ENCODE data around the gene MCFD2. TPM values are rescaled to one million over a fixed set of nuclear protein-coding genes. Genes with fewer than 3 reads are reported as not detected.

The MCFD2 gene
- total and polyA plus RNA-seq, 2 experiments from 2014 or later: 161 to 196 TPM

- no peak overlapping the region for H3K4me3 ChIP-seq
- H3K36me3 ChIP-seq (replicated peaks; ENCODE audit: insufficient read depth, low read depth): no peaks in the 10 kb centered on the region
- WGBS (ENCODE audit: low lambda C conversion rate, missing lambda C conversion rate): 97% methylated on average over 17 of the region's 17 CpGs
- no peaks in the 10 kb centered on the region for H3K27me3 ChIP-seq
- H3K4me1 ChIP-seq (ENCODE audit: insufficient read depth): no peaks in the 10 kb centered on the region
- no peaks in the 10 kb centered on the region for H3K79me2 ChIP-seq
- TF ChIP-seq, protein P1, sequence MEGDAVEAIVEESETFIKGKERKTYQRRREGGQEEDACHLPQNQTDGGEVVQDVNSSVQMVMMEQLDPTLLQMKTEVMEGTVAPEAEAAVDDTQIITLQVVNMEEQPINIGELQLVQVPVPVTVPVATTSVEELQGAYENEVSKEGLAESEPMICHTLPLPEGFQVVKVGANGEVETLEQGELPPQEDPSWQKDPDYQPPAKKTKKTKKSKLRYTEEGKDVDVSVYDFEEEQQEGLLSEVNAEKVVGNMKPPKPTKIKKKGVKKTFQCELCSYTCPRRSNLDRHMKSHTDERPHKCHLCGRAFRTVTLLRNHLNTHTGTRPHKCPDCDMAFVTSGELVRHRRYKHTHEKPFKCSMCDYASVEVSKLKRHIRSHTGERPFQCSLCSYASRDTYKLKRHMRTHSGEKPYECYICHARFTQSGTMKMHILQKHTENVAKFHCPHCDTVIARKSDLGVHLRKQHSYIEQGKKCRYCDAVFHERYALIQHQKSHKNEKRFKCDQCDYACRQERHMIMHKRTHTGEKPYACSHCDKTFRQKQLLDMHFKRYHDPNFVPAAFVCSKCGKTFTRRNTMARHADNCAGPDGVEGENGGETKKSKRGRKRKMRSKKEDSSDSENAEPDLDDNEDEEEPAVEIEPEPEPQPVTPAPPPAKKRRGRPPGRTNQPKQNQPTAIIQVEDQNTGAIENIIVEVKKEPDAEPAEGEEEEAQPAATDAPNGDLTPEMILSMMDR (IDR thresholded peaks at IDR 0.05; ENCODE audit: poor library complexity): no peak
- TF ChIP-seq EZH2phosphoT487 (IDR thresholded peaks at IDR 0.05; ENCODE audit: low read depth, severe bottlenecking, unreplicated experiment): no peak
- no peaks in the 10 kb centered on the region for H3K9me3 ChIP-seq (ENCODE audit: low read depth)
- no peak overlapping the region for H3K27ac ChIP-seq
- H4K20me1 ChIP-seq (ENCODE audit: insufficient read depth, poor library complexity, severe bottlenecking): no peaks in the 10 kb centered on the region
- H3K4me2 ChIP-seq: no peak overlapping the region
- H3K9me2 ChIP-seq (replicated peaks; ENCODE audit: insufficient read depth): no peaks in the 10 kb centered on the region
- H2AFZ ChIP-seq: no peak overlapping the region
- no peak for DNase-seq (ENCODE audit: low spot score)
These were observed 16.6 kb downstream of the MCFD2 start for GRCh38 chr2:46899053-46899452.

DNA sequence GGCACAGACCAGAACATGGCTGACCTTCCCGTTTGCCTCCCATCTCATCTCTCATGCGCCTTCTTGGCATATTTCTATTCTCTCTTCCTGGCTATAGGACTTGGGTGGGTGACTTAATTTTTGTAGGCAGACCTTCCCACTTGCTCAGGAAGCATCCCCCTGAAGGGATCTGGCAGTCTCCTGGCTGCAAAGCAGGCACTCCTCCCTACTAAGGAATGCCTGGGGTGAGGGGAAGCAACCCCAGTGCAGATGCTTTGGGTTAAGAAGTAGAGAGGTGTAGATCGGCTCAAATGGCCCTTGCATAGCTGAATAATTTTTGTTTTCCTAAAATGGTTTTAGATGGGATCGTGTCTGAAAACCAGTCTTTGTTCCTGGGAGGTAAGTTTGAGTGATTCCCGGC lies 17.6 kb downstream of the MCFD2 start:
- Histone ChIP-seq H3K27me3 (no peaks in the 10 kb centered on the region), H3K27ac (no peak overlapping the region), H3K4me2 (no peak overlapping the region), H3K4me3 (no peak overlapping the region), H3K9me2 (replicated peaks; ENCODE audit: insufficient read depth) (no peaks in the 10 kb centered on the region), H3K4me1 (ENCODE audit: insufficient read depth) (no peaks in the 10 kb centered on the region), H2AFZ (no peak overlapping the region), H4K20me1 (ENCODE audit: insufficient read depth, poor library complexity, severe bottlenecking) (no peaks in the 10 kb centered on the region), H3K79me2 (no peaks in the 10 kb centered on the region), H3K9me3 (ENCODE audit: low read depth) (no peaks in the 10 kb centered on the region), H3K36me3 (replicated peaks; ENCODE audit: insufficient read depth, low read depth) (no peaks in the 10 kb centered on the region)
- 88% methylated on average over 5 of the region's 5 CpGs for WGBS (ENCODE audit: low lambda C conversion rate, missing lambda C conversion rate)
- TF ChIP-seq, protein P1 (IDR thresholded peaks at IDR 0.05; ENCODE audit: poor library complexity): no peak
- no peak for TF ChIP-seq EZH2 (IDR thresholded peaks at IDR 0.05; ENCODE audit: borderline replicate concordance)
- TF ChIP-seq EZH2phosphoT487 (IDR thresholded peaks at IDR 0.05; ENCODE audit: low read depth, severe bottlenecking, unreplicated experiment): no peak
- no peak for DNase-seq (ENCODE audit: low spot score)

- H4K20me1 ChIP-seq (ENCODE audit: insufficient read depth, poor library complexity, severe bottlenecking): no peaks in the 10 kb centered on the region
- no peak overlapping the region for H3K27ac ChIP-seq
- H2AFZ ChIP-seq: no peak overlapping the region
- H3K4me2 ChIP-seq: no peak overlapping the region
- TF ChIP-seq, protein P1 (IDR thresholded peaks at IDR 0.05; ENCODE audit: poor library complexity): no peak
- TF ChIP-seq EZH2 (IDR thresholded peaks at IDR 0.05; ENCODE audit: borderline replicate concordance): no peak
- TF ChIP-seq EZH2phosphoT487 (IDR thresholded peaks at IDR 0.05; ENCODE audit: low read depth, severe bottlenecking, unreplicated experiment): no peak
- DNase-seq (ENCODE audit: low spot score): no peak
- no peaks in the 10 kb centered on the region for H3K9me2 ChIP-seq (replicated peaks; ENCODE audit: insufficient read depth)
- H3K79me2 ChIP-seq: no peaks in the 10 kb centered on the region
- 95% methylated on average over 3 of the region's 3 CpGs for WGBS (ENCODE audit: low lambda C conversion rate, missing lambda C conversion rate)
- no peak overlapping the region for H3K4me3 ChIP-seq
- no peaks in the 10 kb centered on the region for H3K9me3 ChIP-seq (ENCODE audit: low read depth)
- H3K36me3 ChIP-seq (replicated peaks; ENCODE audit: insufficient read depth, low read depth): no peaks in the 10 kb centered on the region
- H3K4me1 ChIP-seq (ENCODE audit: insufficient read depth): no peaks in the 10 kb centered on the region
- H3K27me3 ChIP-seq: no peaks in the 10 kb centered on the region
These were observed 22.2 kb downstream of the MCFD2 start for GRCh38 chr2:46893269-46893939.
